ENCODE data around the gene NREP. TPM values are rescaled to one million over a fixed set of nuclear protein-coding genes. Genes with fewer than 3 reads are reported as not detected.

The NREP gene
- total and polyA plus RNA-seq, 2 experiments from 2014 or later = 177 to 263 TPM

DNA sequence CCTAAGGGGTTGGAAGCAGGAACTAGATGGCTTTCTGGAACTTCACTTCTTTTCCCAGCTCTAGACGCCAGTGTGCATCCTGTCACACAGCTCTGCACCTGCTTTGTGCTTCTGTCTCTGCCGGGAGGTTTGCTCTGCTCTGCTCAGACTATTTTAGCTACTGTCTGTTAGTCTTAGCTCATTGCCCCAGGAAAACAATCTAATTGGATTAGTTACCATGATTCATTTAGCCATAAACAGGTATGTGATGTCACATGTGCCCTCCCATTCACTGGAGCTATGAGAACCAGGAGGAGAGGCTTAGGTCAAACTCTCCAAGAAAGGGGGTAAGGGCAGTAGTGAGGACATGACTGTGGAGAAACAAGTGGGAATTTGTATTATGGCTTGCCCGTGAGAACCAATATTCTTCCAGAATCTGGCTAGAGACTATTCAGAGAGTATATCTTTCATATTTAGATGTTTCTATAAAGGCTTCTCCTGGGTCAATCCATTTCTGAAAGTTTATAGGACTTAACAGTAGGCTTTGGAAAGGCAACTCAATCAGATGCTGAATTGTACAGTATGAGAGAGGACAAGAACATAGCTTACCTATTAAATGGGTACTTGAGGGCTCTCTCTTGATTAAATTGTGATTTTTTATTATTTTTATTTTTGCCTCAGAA lies 22.4 kb upstream of the NREP start:
- no peak for DNase-seq (ENCODE audit: low spot score)
- WGBS (ENCODE audit: low lambda C conversion rate, missing lambda C conversion rate) = 86% methylated on average over 3 of the region's 3 CpGs
- H3K79me2 ChIP-seq = no peaks in the 10 kb centered on the region
- H3K9me3 ChIP-seq (ENCODE audit: low read depth) = no peaks in the 10 kb centered on the region
- TF ChIP-seq, protein P1, sequence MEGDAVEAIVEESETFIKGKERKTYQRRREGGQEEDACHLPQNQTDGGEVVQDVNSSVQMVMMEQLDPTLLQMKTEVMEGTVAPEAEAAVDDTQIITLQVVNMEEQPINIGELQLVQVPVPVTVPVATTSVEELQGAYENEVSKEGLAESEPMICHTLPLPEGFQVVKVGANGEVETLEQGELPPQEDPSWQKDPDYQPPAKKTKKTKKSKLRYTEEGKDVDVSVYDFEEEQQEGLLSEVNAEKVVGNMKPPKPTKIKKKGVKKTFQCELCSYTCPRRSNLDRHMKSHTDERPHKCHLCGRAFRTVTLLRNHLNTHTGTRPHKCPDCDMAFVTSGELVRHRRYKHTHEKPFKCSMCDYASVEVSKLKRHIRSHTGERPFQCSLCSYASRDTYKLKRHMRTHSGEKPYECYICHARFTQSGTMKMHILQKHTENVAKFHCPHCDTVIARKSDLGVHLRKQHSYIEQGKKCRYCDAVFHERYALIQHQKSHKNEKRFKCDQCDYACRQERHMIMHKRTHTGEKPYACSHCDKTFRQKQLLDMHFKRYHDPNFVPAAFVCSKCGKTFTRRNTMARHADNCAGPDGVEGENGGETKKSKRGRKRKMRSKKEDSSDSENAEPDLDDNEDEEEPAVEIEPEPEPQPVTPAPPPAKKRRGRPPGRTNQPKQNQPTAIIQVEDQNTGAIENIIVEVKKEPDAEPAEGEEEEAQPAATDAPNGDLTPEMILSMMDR (IDR thresholded peaks at IDR 0.05; ENCODE audit: poor library complexity) = no peak
- TF ChIP-seq EZH2 (IDR thresholded peaks at IDR 0.05; ENCODE audit: borderline replicate concordance) (no peak), EZH2phosphoT487 (IDR thresholded peaks at IDR 0.05; ENCODE audit: low read depth, severe bottlenecking, unreplicated experiment) (no peak)
- H3K4me2 ChIP-seq = no peak overlapping the region
- no peak overlapping the region for H3K4me3 ChIP-seq
- H4K20me1 ChIP-seq (ENCODE audit: insufficient read depth, poor library complexity, severe bottlenecking) = no peaks in the 10 kb centered on the region
- no peaks in the 10 kb centered on the region for H3K27me3 ChIP-seq
- no peaks in the 10 kb centered on the region for H3K36me3 ChIP-seq (replicated peaks; ENCODE audit: insufficient read depth, low read depth)
- H3K4me1 ChIP-seq (ENCODE audit: insufficient read depth) = peaks cover 12% of the 10 kb centered on the region
- H3K27ac ChIP-seq = no peak overlapping the region
- no peaks in the 10 kb centered on the region for H3K9me2 ChIP-seq (replicated peaks; ENCODE audit: insufficient read depth)
- no peak overlapping the region for H2AFZ ChIP-seq

DNA sequence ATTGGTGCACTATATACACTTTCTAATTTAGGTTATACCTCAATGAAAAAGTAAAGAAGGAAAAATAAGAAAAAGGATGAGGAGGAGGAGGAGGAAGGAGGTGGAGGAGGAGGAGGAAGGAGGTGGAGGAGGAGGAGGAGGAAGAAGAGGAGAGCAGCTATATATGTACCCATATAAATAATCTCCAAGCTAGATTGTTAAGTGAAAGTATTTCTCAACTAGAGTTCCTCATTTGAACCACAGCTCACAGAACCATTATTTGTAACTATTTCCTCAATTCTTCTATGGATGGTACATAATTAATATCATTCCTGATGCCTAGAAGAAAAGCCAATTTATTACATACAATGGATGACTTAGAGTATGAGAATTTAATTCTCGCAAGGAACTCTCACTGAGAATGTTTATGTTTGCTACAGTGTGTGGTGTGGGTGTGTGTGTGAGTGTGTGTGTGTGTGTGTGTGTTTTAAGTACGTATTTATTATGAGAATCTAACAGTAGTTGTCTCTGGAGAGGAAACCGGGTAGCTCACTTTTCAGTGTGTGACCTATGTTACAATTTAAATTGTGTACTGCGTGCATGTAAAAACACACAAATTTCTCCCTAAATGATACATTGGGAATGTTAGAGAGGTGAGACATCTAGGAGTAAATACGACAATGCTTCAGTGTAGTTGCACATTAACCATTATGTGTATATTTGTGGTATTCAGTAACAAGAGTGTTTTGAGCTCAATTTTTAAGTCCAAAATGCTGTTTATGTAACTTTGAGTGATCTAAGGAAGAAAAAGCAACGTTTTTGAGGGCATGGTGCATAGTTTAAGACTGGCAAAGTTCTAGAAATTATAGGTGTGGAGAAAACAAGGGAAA lies 20.2 kb upstream of the NREP start:
- no peaks in the 10 kb centered on the region for H4K20me1 ChIP-seq (ENCODE audit: insufficient read depth, poor library complexity, severe bottlenecking)
- no peaks in the 10 kb centered on the region for H3K36me3 ChIP-seq (replicated peaks; ENCODE audit: insufficient read depth, low read depth)
- H3K27ac ChIP-seq = no peak overlapping the region
- H3K9me3 ChIP-seq (ENCODE audit: low read depth) = no peaks in the 10 kb centered on the region
- 51% methylated on average over 6 of the region's 6 CpGs for WGBS (ENCODE audit: low lambda C conversion rate, missing lambda C conversion rate)
- H3K4me3 ChIP-seq = no peak overlapping the region
- H2AFZ ChIP-seq = no peak overlapping the region
- H3K4me1 ChIP-seq (ENCODE audit: insufficient read depth) = peaks cover 14% of the 10 kb centered on the region
- DNase-seq (ENCODE audit: low spot score) = no peak
- no peak overlapping the region for H3K4me2 ChIP-seq
- H3K9me2 ChIP-seq (replicated peaks; ENCODE audit: insufficient read depth) = no peaks in the 10 kb centered on the region
- no peaks in the 10 kb centered on the region for H3K79me2 ChIP-seq
- H3K27me3 ChIP-seq = no peaks in the 10 kb centered on the region
- TF ChIP-seq EZH2phosphoT487 (IDR thresholded peaks at IDR 0.05; ENCODE audit: low read depth, severe bottlenecking, unreplicated experiment) = no peak
- TF ChIP-seq, protein P1 (IDR thresholded peaks at IDR 0.05; ENCODE audit: poor library complexity) = no peak
- TF ChIP-seq EZH2 (IDR thresholded peaks at IDR 0.05; ENCODE audit: borderline replicate concordance) = no peak

DNA sequence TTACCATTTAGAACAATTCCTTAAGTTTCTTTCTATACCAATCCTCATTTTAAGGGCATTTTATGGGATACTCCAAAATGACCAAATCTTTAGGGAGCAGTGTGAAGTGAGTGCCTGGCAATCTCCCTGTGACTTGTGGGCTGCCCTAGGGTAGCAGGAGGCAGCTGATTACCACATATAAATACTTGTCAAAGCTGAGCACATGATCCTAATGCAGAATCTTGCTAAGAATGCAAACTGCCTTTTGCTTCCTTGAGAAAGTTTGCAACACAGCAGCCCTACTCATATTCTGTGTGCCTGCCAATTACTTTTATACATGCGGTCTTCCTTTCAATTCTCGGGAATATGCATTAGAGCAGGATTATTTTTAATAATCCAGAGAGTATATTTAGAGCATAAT lies 18.2 kb upstream of the NREP start:
- H3K9me2 ChIP-seq (replicated peaks; ENCODE audit: insufficient read depth) = no peaks in the 10 kb centered on the region
- peaks cover 14% of the 10 kb centered on the region for H3K4me1 ChIP-seq (ENCODE audit: insufficient read depth)
- no peak overlapping the region for H2AFZ ChIP-seq
- H3K79me2 ChIP-seq = no peaks in the 10 kb centered on the region
- peak overlapping the region; percentile 49 for H3K27ac ChIP-seq
- no peak overlapping the region for H3K4me3 ChIP-seq
- no peak for TF ChIP-seq EZH2phosphoT487 (IDR thresholded peaks at IDR 0.05; ENCODE audit: low read depth, severe bottlenecking, unreplicated experiment)
- TF ChIP-seq, protein P1 (IDR thresholded peaks at IDR 0.05; ENCODE audit: poor library complexity) = no peak
- no peak for TF ChIP-seq EZH2 (IDR thresholded peaks at IDR 0.05; ENCODE audit: borderline replicate concordance)
- no peak for DNase-seq (ENCODE audit: low spot score)
- H3K4me2 ChIP-seq = peak overlapping the region; percentile 14
- H3K27me3 ChIP-seq = no peaks in the 10 kb centered on the region
- 82% methylated on average over 2 of the region's 2 CpGs for whole genome bisulfite sequencing (ENCODE audit: low lambda C conversion rate, missing lambda C conversion rate)
- H4K20me1 ChIP-seq (ENCODE audit: insufficient read depth, poor library complexity, severe bottlenecking) = no peaks in the 10 kb centered on the region
- H3K36me3 ChIP-seq (replicated peaks; ENCODE audit: insufficient read depth, low read depth) = no peaks in the 10 kb centered on the region
- no peaks in the 10 kb centered on the region for H3K9me3 ChIP-seq (ENCODE audit: low read depth)
